HEK293 (cell line): Measurements from ENCODE around the gene PCGF1.

Experiments
- CTCF ChIA-PET: fragments of 350-600 bp; formaldehyde crosslinking; extraction: SDS; loops from one replicate; lab custom pipeline; 2021; ENCODE audit warnings: antibody characterized with exemption; lab: Yijun Ruan, JAX
- POLR2A ChIA-PET: fragments of 300-600 bp; formaldehyde crosslinking; extraction: SDS; loops from one replicate; lab custom pipeline; 2020; ENCODE audit warnings: antibody characterized with exemption, inconsistent platforms; lab: Yijun Ruan, JAX
- H3K27ac ChIP-seq: fragments of 200-500 bp; sonication (Bioruptor generic); 2 replicates; pipeline ENCODE4 v1.5.1; 2014; ENCODE audit warnings: low read depth, low read length, control low read depth, inconsistent platforms; ENCODE audit errors: extremely low read depth
- H3K36me3 ChIP-seq, 2 experiments: fragments of 200-500 bp in 1 of 2; sonication (Bioruptor generic) in 1 of 2; 1 replicate in 1 of 2; 2 replicates in 1 of 2; pipeline ENCODE4 v1.5.1; 2014 to 2017; ENCODE audit warnings: inconsistent platforms in 2 of 2, low read length in 2 of 2; ENCODE audit not compliant: control insufficient read depth in 2 of 2, insufficient read depth in 1 of 2
- H3K4me1 ChIP-seq: fragments of 200-500 bp; sonication (Bioruptor generic); 2 replicates; pipeline ENCODE4 v1.5.1; 2014; ENCODE audit warnings: mild to moderate bottlenecking, low read length, inconsistent platforms; ENCODE audit not compliant: control insufficient read depth, insufficient read depth
- H3K4me3 ChIP-seq: 2 replicates; pipeline ENCODE4 v1.5.1; 2011; ENCODE audit warnings: low read depth, mild to moderate bottlenecking, control low read depth, low read length, moderate library complexity
- H3K9me3 ChIP-seq: fragments of 200-500 bp; sonication (Bioruptor generic); 2 replicates; pipeline ENCODE4 v1.5.1; 2014; ENCODE audit warnings: low read depth, low read length, inconsistent platforms; ENCODE audit not compliant: control insufficient read depth, insufficient read depth
- BCL11B ChIP-seq: fragments of 450-650 bp; formaldehyde crosslinking; IDR thresholded peaks from 2 replicates; pipeline ENCODE4 v1.5.1; 2016; ENCODE audit warnings: low read depth, missing biosample characterization, missing genetic modification characterization
- GLIS1 ChIP-seq: fragments of 450-650 bp; formaldehyde crosslinking; IDR thresholded peaks from 2 replicates; pipeline ENCODE4 v1.5.1; 2016; ENCODE audit warnings: missing biosample characterization, missing genetic modification characterization
- HOXD13 ChIP-seq: sonication (generic); formaldehyde crosslinking; IDR thresholded peaks from 2 replicates; pipeline ENCODE4 v1.8.0; 2022; ENCODE audit warnings: missing genetic modification reagents, borderline replicate concordance
- MZF1 ChIP-seq: fragments of 450-650 bp; formaldehyde crosslinking; IDR thresholded peaks from 2 replicates; pipeline ENCODE4 v1.5.1; 2017; ENCODE audit warnings: missing biosample characterization, missing genetic modification characterization, borderline replicate concordance
- SCRT2 ChIP-seq: fragments of 450-650 bp; formaldehyde crosslinking; IDR thresholded peaks from 2 replicates; pipeline ENCODE4 v1.5.1; 2016; ENCODE audit warnings: missing biosample characterization, missing genetic modification characterization
- TCF7L2 ChIP-seq: IDR thresholded peaks from 2 replicates; pipeline ENCODE4 v1.6.1; 2011; ENCODE audit warnings: low read depth, mild to moderate bottlenecking, inconsistent platforms, low read length, moderate library complexity, borderline replicate concordance
- ZBTB17 ChIP-seq: fragments of 450-650 bp; formaldehyde crosslinking; IDR thresholded peaks from 2 replicates; pipeline ENCODE4 v1.5.1; 2016; ENCODE audit warnings: missing biosample characterization, missing genetic modification characterization
- ZBTB21 ChIP-seq: fragments of 450-650 bp; formaldehyde crosslinking; IDR thresholded peaks from 2 replicates; pipeline ENCODE4 v1.5.1; 2017; ENCODE audit warnings: missing biosample characterization, missing genetic modification characterization
- ZEB2 ChIP-seq: fragments of 450-650 bp; formaldehyde crosslinking; IDR thresholded peaks from 2 replicates; pipeline ENCODE4 v1.5.1; 2016; ENCODE audit warnings: missing biosample characterization, missing genetic modification characterization
- ZNF114 ChIP-seq: fragments of 450-650 bp; formaldehyde crosslinking; IDR thresholded peaks from 2 replicates; pipeline ENCODE4 v1.5.0; 2017; ENCODE audit warnings: missing biosample characterization, missing genetic modification characterization
- ZNF133 ChIP-seq: fragments of 450-650 bp; formaldehyde crosslinking; IDR thresholded peaks from 2 replicates; pipeline ENCODE4 v1.5.1; 2016; ENCODE audit warnings: missing biosample characterization, missing genetic modification characterization
- ZNF157 ChIP-seq: fragments of 450-650 bp; formaldehyde crosslinking; IDR thresholded peaks from 2 replicates; pipeline ENCODE4 v1.5.1; 2016; ENCODE audit warnings: missing biosample characterization, missing genetic modification characterization
- ZNF223 ChIP-seq: fragments of 450-650 bp; formaldehyde crosslinking; IDR thresholded peaks from 2 replicates; pipeline ENCODE4 v1.5.1; 2016; ENCODE audit warnings: missing biosample characterization, missing genetic modification characterization
- ZNF311 ChIP-seq: fragments of 450-650 bp; formaldehyde crosslinking; IDR thresholded peaks from 2 replicates; pipeline ENCODE4 v1.5.1; 2017; ENCODE audit warnings: missing biosample characterization, missing genetic modification characterization, borderline replicate concordance
- ZNF555 ChIP-seq: fragments of 450-650 bp; formaldehyde crosslinking; conservative IDR thresholded peaks from 2 replicates; pipeline ENCODE4 v1.5.1; 2017; ENCODE audit warnings: missing biosample characterization, mild to moderate bottlenecking, missing genetic modification characterization, inconsistent platforms
- ZNF571 ChIP-seq: fragments of 450-650 bp; formaldehyde crosslinking; IDR thresholded peaks from 2 replicates; pipeline ENCODE4 v1.5.0; 2017; ENCODE audit warnings: missing biosample characterization, missing genetic modification characterization
- ZNF621 ChIP-seq: fragments of 450-650 bp; formaldehyde crosslinking; IDR thresholded peaks from 2 replicates; pipeline ENCODE4 v1.5.1; 2017; ENCODE audit warnings: missing biosample characterization, missing genetic modification characterization
- ZNF639 ChIP-seq: fragments of 450-650 bp; formaldehyde crosslinking; IDR thresholded peaks from 2 replicates; pipeline ENCODE4 v1.5.1; 2016; ENCODE audit warnings: missing biosample characterization, missing genetic modification characterization
- ZNF701 ChIP-seq: fragments of 450-650 bp; formaldehyde crosslinking; IDR thresholded peaks from 2 replicates; pipeline ENCODE4 v1.5.1; 2016; ENCODE audit warnings: missing biosample characterization, missing genetic modification characterization
- ZNF704 ChIP-seq: fragments of 450-650 bp; formaldehyde crosslinking; IDR thresholded peaks from 2 replicates; pipeline ENCODE4 v1.5.1; 2016; ENCODE audit warnings: missing biosample characterization, missing genetic modification characterization
- ZSCAN16 ChIP-seq: fragments of 450-650 bp; formaldehyde crosslinking; IDR thresholded peaks from 2 replicates; pipeline ENCODE4 v1.5.1; 2016; ENCODE audit warnings: missing biosample characterization, missing genetic modification characterization
- ZXDB ChIP-seq: fragments of 450-650 bp; formaldehyde crosslinking; IDR thresholded peaks from 2 replicates; pipeline ENCODE4 v1.5.1; 2016; ENCODE audit warnings: missing biosample characterization, missing genetic modification characterization

PCGF1 gene

GRCh38 chr2:74524005-74524404, 16.5 kb upstream of the PCGF1 start:
- no peaks in the 10 kb centered on the region for H3K9me3 ChIP-seq
- CTCF ChIA-PET: no interaction called here
- TF ChIP-seq ZSCAN16 (tag by site-specific recombination) (no peak), HOXD13 (no peak), ZXDB (tag by site-specific recombination) (no peak), ZBTB17 (tag by site-specific recombination) (no peak), ZEB2 (no peak)
- TF ChIP-seq, all 188 proteins: peak for 0
- H3K4me1 ChIP-seq: no peaks in the 10 kb centered on the region; the same call in 1 of the 2 replicates
- H3K36me3 ChIP-seq: peaks cover 7 to 36% of the 10 kb centered on the region in 2 experiments; a peak in 1 of 3 replicates
- H3K4me3 ChIP-seq: no peak overlapping the region
- no peak overlapping the region for H3K27ac ChIP-seq
- POLR2A ChIA-PET: no interaction called here

- Histone ChIP-seq H3K4me1 (no peaks in the 10 kb centered on the region), H3K9me3 (no peaks in the 10 kb centered on the region), H3K27ac (no peak overlapping the region), H3K36me3 (peaks cover 6 to 26% of the 10 kb centered on the region in 2 experiments; a peak in 1 of 3 replicates), H3K4me3 (no peak overlapping the region)
- POLR2A ChIA-PET: interaction anchor here (1.3 to 1.5 kb wide), 2 partner anchors 13 to 40 kb away, joined by 3 read pairs; partner anchors contain the start of genes CCDC142 and TTC31
- TF ChIP-seq ZNF621 (tag by site-specific recombination): no peak
- CTCF ChIA-PET: interaction anchor here (0.9 kb wide), 1 partner anchor 39 kb away, joined by 3 read pairs; the partner anchor contains the start of genes CCDC142 and TTC31
Observed at GRCh38 chr2:74522516-74522915, 15.0 kb upstream of the PCGF1 start.

GRCh38 chr2:74516650-74517049, 9.2 kb upstream of the PCGF1 start:
- ChIA-PET POLR2A (no interaction called here), CTCF (no interaction called here)
- no peaks in the 10 kb centered on the region for H3K36me3 ChIP-seq

GRCh38 chr2:74515981-74516633, 8.6 kb upstream of the PCGF1 start:
- TF ChIP-seq ZNF555 (tag by site-specific recombination) (no peak), ZNF114 (tag by site-specific recombination) (no peak), GLIS1 (tag by site-specific recombination) (no peak)
- ChIA-PET CTCF (no interaction called here), POLR2A (no interaction called here)
- Histone ChIP-seq H3K4me1 (no peaks in the 10 kb centered on the region), H3K27ac (no peak overlapping the region), H3K9me3 (no peaks in the 10 kb centered on the region), H3K4me3 (no peak overlapping the region), H3K36me3 (no peaks in the 10 kb centered on the region)

More at GRCh38 chr2:74516650-74517049, 9.2 kb upstream of the PCGF1 start:
- H3K9me3 ChIP-seq: no peaks in the 10 kb centered on the region
- TF ChIP-seq ZNF701 (tag by site-specific recombination): no peak
- no peak for TF ChIP-seq ZNF157 (tag by site-specific recombination)
- no peak for TF ChIP-seq ZNF555 (tag by site-specific recombination)
- no peak for TF ChIP-seq ZNF133 (tag by site-specific recombination)
- TF ChIP-seq ZNF704: no peak
- no peak for TF ChIP-seq ZNF571
- TF ChIP-seq ZBTB17 (tag by site-specific recombination): no peak
- TF ChIP-seq ZNF311: no peak
- no peak for TF ChIP-seq GLIS1 (tag by site-specific recombination)
- TF ChIP-seq ZNF223 (tag by site-specific recombination): no peak
- no peak for TF ChIP-seq MZF1 (tag by site-specific recombination)
- no peak for TF ChIP-seq ZNF621 (tag by site-specific recombination)
- no peak for TF ChIP-seq ZBTB21 (tag by site-specific recombination)
- TF ChIP-seq ZNF639 (tag by site-specific recombination): no peak
- TF ChIP-seq SCRT2 (tag by site-specific recombination): no peak
- TF ChIP-seq BCL11B (tag by site-specific recombination): no peak
- TF ChIP-seq TCF7L2: no peak
- no peak overlapping the region for H3K4me3 ChIP-seq
- no peak overlapping the region for H3K27ac ChIP-seq
- H3K4me1 ChIP-seq: no peaks in the 10 kb centered on the region
